RCC 7860 (cell line): ENCODE data around the gene CXCL10.
"Not testable (repeated sequence)": the region's sequence is repeated elsewhere in the genome, so short reads cannot be mapped to it uniquely, and the experiment has no call there.

ENCODE experiments used
- DNase-seq: peaks from one replicate; pipeline ENCODE4 v3.0.0-alpha.2; 2015; ENCODE audit warnings: low spot score
- FAIRE-seq: peaks from 2 replicates; lab custom pipeline; 2012; peaks lifted over from hg19 to GRCh38; lab: Jason Lieb, UNC

The CXCL10 gene

GRCh38 chr4:76029300-76029699, 6.0 kb upstream of the CXCL10 start:
- DNase-seq = no peak
- FAIRE-seq = no peak

GRCh38 chr4:76028350-76028765, 5.1 kb upstream of the CXCL10 start:
- DNase-seq (no peak), FAIRE-seq (no peak)

- no peak for DNase-seq
- FAIRE-seq = no peak
Measured at GRCh38 chr4:76024065-76024464, 768 bp upstream of the CXCL10 start.

GRCh38 chr4:76022677-76023076, 620 bp downstream of the CXCL10 start:
- DNase-seq (no peak), FAIRE-seq (no peak)

GRCh38 chr4:76022031-76022430, 1.3 kb downstream of the CXCL10 start:
- DNase-seq (no peak), FAIRE-seq (no peak)

GRCh38 chr4:76017056-76017686, 6.1 kb downstream of the CXCL10 start:
- FAIRE-seq = no peak
- DNase-seq = no peak

GRCh38 chr4:76016393-76016792, 6.9 kb downstream of the CXCL10 start:
- DNase-seq = no peak
- no peak for FAIRE-seq

GRCh38 chr4:76013540-76013939, 9.8 kb downstream of the CXCL10 start:
- FAIRE-seq (no peak), DNase-seq (no peak)

GRCh38 chr4:76012388-76012801, 10.9 kb downstream of the CXCL10 start:
- FAIRE-seq (no peak), DNase-seq (no peak)

- FAIRE-seq = no peak
- no peak for DNase-seq
Measured at GRCh38 chr4:76011700-76012387, 11.5 kb downstream of the CXCL10 start.

- FAIRE-seq (no peak), DNase-seq (no peak)
Measured at GRCh38 chr4:76011018-76011670, 12.2 kb downstream of the CXCL10 start.

- DNase-seq (no peak), FAIRE-seq (no peak)
Measured at GRCh38 chr4:76010576-76010975, 12.7 kb downstream of the CXCL10 start.

GRCh38 chr4:76009311-76009710, 14.0 kb downstream of the CXCL10 start:
- DNase-seq (no peak), FAIRE-seq (no peak)

- DNase-seq (no peak), FAIRE-seq (no peak)
Measured at GRCh38 chr4:76007089-76007862, 16.0 kb downstream of the CXCL10 start, which contains the start of gene CXCL9. Gene CXCL9 (minus strand): TSS chr4:76007509. CDS start chr4:76007449, 60 bp downstream.

- DNase-seq (no peak), FAIRE-seq (no peak)
Measured at GRCh38 chr4:76003620-76004019, 19.7 kb downstream of the CXCL10 start.

- no peak for DNase-seq
- no peak for FAIRE-seq
Measured at GRCh38 chr4:76003035-76003434, 20.3 kb downstream of the CXCL10 start.

GRCh38 chr4:76002176-76002575, 21.1 kb downstream of the CXCL10 start:
- FAIRE-seq (no peak), DNase-seq (no peak)

- no peak for FAIRE-seq
- no peak for DNase-seq
Measured at GRCh38 chr4:76001700-76002099, 21.6 kb downstream of the CXCL10 start.

- no peak for FAIRE-seq
- DNase-seq = no peak
Measured at GRCh38 chr4:76000279-76000678, 23.0 kb downstream of the CXCL10 start.

- not testable (repeated sequence) for DNase-seq, FAIRE-seq
Measured at GRCh38 chr4:75998525-75999147, 24.7 kb downstream of the CXCL10 start.

- FAIRE-seq = no peak
Measured at GRCh38 chr4:75997946-75998345, 25.4 kb downstream of the CXCL10 start.

More at GRCh38 chr4:75997946-75998345, 25.4 kb downstream of the CXCL10 start:
- DNase-seq = no peak
